AG10803 (cell line): Measurements from ENCODE around the gene PRSS53.

ENCODE experiments used
- DNase-seq: peaks from one replicate; pipeline ENCODE4 v3.0.0; 2010; ENCODE audit warnings: low read depth
- H3K4me3 ChIP-seq: 2 replicates; pipeline ENCODE4 v1.5.1; 2011; ENCODE audit warnings: mild to moderate bottlenecking, low read length, control low read depth
- TF ChIP-seq, protein P1 (sequence below): conservative IDR thresholded peaks from 2 replicates; pipeline ENCODE4 v1.5.1; 2011; ENCODE audit warnings: mild to moderate bottlenecking, low read length, control low read depth, inconsistent platforms

The PRSS53 gene

DNA sequence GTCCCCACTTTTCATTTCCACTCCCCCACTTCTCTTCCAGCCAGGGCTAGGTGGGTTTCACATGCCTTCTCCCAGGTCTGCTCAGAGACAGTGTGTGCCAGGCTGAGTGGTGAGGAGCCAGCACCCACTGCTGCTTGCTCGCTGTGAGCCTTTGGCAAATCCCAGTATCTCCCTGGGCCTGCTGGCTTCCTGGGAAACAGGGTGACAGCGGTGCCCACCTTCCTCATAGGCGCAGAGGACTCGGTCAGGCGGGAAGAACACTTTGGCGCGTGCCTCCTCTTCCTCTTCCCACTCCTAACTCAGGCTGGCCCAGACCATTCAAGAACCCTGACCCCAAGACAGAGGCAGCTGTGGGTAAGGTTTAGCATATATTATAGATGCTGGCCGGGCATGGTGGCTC lies 456 bp upstream of the PRSS53 start:
- TF ChIP-seq, protein P1, sequence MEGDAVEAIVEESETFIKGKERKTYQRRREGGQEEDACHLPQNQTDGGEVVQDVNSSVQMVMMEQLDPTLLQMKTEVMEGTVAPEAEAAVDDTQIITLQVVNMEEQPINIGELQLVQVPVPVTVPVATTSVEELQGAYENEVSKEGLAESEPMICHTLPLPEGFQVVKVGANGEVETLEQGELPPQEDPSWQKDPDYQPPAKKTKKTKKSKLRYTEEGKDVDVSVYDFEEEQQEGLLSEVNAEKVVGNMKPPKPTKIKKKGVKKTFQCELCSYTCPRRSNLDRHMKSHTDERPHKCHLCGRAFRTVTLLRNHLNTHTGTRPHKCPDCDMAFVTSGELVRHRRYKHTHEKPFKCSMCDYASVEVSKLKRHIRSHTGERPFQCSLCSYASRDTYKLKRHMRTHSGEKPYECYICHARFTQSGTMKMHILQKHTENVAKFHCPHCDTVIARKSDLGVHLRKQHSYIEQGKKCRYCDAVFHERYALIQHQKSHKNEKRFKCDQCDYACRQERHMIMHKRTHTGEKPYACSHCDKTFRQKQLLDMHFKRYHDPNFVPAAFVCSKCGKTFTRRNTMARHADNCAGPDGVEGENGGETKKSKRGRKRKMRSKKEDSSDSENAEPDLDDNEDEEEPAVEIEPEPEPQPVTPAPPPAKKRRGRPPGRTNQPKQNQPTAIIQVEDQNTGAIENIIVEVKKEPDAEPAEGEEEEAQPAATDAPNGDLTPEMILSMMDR: no peak
- no peak overlapping the region for H3K4me3 ChIP-seq
- DNase-seq: no peak

DNA sequence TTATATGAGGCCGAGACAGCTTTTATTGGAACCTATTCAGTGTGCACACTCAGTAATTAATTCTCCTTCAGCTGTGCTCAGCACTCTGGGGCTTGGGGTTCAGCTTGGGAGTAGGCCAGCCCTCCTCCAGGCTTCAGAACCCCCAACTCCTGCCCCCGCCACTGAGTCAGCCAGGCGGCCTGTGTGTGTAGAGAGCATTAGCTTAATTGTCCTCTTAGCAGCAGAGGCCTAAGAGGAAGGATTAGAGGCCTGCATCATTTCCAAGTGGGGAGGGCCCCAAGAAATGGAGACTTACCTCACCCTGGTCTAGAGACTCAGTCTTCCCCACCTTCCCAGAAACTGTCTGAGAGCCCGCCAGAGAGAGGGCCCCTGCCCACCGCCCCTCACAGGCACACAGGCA lies 772 bp downstream of the PRSS53 start:
- no peak overlapping the region for H3K4me3 ChIP-seq
- TF ChIP-seq, protein P1: no peak
- DNase-seq: no peak

DNA sequence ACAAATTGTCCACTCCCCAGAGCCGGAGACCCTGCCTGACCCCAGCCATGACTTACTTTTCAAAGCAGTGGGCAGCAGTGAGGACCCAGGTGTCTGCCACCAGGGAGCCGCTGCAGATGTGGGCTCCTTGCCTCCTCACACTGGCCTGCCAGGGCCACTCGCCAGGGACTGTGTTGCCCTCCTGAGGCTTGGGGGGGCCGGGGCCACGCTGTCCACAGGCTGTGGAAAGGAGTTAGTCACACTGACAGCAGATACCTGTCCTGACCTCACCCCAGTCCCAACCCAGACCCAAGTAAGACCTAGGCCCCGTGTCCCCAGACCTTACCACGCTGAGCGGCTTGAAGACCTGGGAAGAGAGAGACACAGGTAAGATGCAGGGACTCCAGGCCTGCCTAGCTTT lies 1.3 kb downstream of the PRSS53 start:
- H3K4me3 ChIP-seq: no peak overlapping the region
- no peak for DNase-seq
- TF ChIP-seq, protein P1: no peak

DNA sequence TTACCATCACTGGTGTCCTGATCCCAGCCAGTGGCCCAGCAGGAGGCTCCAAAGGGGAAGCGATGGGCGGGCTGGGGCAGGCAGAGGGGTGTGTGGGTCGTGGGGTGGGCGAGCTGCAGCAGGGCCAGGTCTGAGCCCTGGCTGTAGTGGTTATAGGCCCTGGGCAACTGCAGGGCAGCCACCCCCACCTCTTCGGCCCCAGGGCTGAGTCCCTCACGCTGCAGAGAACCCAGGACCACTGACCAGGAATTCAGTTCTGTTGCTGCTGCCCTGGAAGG lies 2.2 kb downstream of the PRSS53 start:
- no peak for DNase-seq
- TF ChIP-seq, protein P1: no peak
- no peak overlapping the region for H3K4me3 ChIP-seq

DNA sequence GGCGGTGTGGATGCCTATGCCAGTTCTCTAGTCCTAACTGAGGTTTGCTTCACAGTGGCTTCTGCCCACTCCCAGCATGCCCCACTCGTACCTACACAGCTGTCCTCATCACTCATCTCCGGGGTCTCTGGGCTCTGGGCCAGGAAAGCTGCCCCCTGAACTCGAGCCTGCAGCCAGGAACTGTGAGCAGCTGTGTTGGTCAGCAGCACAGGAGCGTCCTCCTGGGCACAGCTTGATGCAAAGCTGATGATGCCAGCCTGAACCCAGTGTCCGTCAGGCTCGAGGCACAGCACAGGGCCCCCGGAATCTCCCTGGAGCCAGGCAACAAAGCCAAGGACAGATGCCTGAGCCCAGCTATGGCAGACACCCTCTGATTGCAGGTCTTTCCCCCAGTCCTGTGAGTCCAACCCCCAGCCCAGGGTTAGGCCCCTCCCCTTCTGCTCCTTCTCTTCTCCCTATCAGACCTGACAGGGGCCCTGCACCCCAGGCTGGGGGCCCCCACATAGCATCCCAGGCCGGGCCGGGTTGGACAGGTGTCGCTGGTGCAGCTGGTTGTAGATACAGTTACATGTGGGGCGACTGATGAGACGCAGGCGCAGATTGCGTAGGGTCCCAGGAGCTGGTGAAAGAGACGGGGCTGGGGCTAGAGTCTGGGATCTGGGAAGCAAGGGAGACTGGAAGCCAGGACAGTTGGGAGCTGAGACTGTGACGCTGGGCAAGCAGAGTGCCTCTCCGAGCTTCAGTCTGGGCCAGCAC lies 2.7 kb downstream of the PRSS53 start:
- TF ChIP-seq, protein P1: no peak
- no peak for DNase-seq
- no peak overlapping the region for H3K4me3 ChIP-seq

DNA sequence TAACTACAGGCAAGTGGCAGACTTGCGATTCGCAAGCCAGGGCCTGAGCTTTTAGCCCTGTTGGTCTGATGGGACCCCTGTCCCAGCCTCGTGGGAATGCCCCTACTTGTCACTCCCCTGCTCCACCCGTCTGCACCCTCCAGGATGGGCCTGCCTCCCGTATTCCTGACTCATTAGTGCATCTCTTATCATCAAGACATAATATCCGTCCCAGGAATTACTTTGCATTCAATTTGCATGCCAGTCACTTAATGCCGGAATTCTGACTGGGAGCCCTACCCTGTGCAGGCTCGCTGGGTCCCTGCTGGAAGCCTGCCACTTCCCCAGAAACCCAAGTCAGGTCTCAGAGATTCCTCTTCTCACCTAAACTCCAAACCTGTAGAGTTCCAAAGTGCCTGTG lies 3.3 kb downstream of the PRSS53 start:
- no peak overlapping the region for H3K4me3 ChIP-seq
- TF ChIP-seq, protein P1: no peak
- DNase-seq: no peak

DNA sequence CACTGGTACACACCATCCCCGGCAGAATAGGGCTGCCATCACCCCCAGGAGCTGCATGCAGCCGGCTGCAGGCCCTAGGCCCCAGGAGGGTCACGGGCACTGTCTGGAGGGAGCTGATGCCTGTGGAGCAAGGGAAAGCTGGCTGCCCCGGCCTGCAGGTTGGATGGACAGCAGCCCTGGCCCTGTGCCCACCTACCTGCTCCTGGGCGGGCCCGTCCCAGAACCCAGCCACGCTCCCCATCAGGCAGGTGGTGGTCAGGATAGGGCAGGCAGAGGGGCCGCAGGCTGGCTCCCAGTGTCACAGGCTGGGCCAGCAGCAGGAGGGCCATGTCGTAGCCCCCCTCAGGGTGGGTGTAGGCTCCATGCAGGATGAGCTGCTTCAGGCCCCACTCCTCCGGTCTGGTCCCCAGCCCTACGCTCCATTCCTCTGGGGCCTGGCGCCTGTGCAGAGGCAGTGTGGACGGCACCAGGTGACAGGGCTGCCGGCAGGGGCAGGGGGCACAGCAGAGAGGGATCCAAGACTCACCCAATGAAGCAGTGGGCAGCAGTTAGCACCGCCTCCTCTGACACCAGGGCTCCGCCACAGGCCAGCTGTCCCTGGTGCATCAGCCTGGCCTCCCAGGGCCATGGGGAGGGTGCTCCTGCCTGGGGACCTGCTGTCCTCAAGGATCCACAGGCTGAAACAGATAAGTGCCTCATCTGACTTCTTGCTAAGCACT lies 4.0 kb downstream of the PRSS53 start:
- no peak overlapping the region for H3K4me3 ChIP-seq
- no peak for DNase-seq
- TF ChIP-seq, protein P1: no peak
